Measurements from ENCODE around the gene SEMA3B.

SEMA3B gene

DNA sequence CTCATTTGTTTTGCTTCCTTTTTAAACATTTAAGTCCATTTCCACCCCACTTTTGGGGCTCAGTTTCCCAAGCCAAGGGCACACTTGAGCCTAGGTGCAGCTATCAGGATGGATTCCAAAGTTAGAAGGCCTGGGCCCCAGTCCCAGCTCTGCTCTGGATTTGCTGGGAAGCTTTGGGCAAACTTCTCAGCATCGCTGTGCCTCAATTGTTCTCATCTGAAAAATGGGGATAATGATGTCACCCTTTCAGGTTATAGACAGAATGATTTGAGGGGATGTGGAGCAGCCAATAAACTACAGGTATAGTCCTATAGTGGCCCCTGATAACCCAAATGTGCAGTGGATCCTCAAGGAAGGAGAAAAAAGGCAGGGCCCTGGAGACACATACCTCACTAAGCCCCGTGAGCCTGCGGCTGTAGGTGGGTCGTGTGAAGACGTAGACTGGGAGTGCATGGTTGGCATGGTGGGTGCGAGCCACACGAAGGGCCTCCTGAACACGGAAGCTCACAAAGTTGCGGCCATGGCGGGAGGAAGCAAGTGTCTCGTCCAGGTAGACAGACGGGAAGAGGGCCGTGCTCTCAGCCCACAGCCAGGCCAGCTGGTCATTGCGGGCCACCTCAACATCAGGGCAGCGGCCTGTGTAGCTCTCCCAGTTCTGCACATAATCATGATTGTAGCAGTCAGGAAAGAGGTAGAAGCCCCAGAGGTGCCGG lies 50.4 kb downstream of the SEMA3B start:
- ATAC-seq, result no peak

DNA sequence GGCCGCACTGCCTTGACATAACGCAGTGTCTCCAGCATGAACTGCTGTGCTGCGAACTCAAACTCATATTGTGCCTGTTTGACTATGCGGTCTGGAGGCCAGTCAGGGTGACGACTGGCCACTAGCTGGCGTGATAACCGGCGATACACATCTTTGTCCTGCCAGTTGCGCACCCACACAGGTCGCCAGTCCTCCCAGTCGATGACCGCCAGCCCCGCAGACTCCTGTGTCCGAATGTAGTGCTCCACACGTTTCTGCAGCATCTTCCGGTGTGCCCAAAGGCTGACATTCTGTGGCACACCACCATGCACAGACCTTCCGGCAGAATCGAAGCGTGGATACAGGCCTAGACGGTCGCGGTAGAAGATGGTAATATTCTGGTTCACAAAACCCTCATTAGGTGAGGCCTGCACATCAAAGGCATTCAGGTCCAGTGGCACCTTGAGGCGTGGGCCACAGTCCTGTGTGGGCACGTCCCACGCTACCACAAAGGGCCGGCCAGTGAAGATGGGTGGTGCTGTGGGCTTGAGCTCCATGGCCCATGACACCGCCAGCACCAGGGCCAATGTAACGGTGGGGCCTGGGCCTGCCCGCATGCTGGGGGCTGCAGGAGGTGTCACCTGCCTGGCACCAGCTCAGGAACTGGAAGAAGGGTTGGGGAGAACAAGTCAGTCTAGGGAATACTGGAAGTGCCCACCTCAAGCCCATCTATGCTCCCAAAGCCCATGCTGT lies 51.1 kb downstream of the SEMA3B start:
- no peak for ATAC-seq

DNA sequence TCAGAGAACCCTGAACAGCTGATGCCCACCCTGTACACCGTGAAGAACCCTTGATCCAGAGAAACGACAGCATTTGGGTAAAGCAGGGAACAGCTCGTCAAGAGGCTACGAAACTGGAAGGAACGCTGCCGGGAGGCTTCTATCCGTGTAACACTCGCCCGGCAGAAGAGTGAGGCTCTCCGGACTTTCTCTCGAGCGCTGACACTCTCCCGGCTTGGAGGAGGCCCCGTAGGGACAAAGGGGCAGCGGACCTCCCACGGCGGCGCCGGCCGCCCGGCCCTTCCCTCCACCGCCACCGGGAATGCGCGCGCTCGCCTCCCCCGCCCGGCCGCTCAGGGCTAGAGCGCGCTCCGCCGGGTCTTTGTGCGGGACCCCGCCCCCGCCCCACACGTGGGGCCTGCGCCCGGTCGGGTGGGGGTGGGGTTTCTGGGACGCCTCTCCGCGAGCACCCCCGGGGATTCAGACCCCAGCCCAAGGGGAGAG lies 51.9 kb downstream of the SEMA3B start:
- peak; percentile 52 to 59 for ATAC-seq

DNA sequence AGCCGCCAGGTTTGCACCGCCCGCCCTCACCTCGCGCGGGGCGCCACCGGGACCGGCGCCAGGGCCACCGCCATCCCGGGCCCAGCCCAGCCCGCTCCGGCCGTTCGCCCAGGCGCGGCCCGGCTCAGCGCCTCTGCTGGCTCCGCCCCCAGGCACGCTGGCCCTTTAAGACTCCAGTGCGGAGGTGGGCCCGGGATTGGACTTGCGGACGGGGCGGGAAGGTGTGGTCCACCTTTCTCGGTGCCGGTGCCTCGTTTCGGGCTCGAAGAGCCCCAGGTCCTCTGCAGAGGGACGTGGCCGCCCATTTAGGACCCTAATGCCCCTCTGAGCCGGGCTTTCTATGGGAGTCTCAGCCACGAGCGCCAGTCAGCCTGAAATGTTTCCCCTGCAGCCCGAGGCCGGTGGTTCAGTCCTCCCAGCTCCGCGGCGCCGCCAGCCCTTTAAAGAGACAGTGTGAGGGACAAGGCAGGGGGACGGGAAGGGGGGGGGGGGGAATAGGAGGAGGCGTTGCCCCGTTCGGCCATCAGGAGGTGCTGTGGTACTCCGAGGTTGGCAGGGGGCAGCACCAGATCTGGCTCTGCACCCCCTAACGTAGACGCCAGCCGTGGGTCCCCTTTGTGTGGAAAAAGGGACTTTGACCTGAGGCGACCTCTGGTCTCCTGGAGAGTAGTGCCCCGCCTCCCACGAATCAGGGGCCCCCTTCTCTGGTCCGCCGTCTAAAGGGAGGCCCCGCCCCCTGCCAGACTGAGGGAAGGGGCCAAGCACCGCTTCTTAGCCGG lies 52.6 kb downstream of the SEMA3B start:
- ATAC-seq, result peak; percentile 80 to 81

- no peak for ATAC-seq
Observed at GRCh38 chr3:50322115-50322385, 53.1 kb downstream of the SEMA3B start.

GRCh38 chr3:50322386-50323091 lies 53.6 kb downstream of the SEMA3B start, which contains the start of gene HYAL2:
TSS of gene HYAL2 (minus strand) at chr3:50322745. CDS start at chr3:50320489, 2,256 bp downstream.
- no peak for ATAC-seq

DNA sequence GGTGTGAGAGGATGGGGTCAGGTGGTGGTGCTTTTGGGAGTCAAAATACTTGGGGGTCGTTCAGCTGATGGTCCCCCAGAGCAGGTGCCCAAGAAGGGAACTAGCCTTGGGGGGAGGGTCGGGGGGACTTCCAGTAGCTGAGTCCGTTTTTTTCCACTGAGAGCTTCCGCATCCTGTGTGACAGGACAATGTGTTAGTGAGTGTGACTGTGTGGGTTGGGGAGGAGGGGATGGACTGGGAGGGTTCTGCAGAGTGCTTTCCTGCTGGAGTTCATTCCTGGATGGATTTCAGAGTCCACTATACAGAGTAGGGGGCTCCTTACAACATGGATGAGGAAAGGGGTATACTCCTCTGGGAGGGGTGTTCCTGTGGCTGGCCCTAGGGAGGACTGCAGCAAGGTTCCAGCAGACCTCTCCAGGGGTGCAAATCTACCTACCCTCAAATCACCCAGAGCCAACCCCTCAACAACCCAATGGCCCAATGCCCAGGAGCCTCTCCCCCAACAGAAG lies 54.2 kb downstream of the SEMA3B start:
- ATAC-seq, result no peak

GRCh38 chr3:50323614-50324199 lies 54.8 kb downstream of the SEMA3B start:
- ATAC-seq, result no peak

- peak in 1 of 2 donors; percentile 21 for ATAC-seq
Observed at GRCh38 chr3:50324351-50325112, 55.6 kb downstream of the SEMA3B start.

DNA sequence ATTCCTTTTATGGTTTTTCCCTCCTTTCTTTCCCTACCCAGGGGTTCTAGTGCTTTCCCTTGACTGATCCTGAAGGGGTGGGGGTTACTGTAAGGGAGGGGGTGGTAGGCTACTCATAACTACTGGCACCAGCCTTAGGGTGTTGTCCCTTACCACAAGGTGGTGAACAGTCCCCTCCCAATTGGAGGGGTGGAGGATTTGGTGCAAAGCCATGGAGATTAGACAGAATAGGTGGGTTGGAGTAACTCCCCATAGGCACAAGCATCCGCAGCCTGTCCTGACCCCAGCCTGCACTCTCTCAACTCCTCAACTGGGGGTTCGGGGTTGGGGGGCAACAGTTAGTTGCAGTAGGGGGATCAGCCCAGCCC lies 56.1 kb downstream of the SEMA3B start:
- no peak for ATAC-seq

- ATAC-seq, result no peak
Observed at GRCh38 chr3:50325497-50326181, 56.7 kb downstream of the SEMA3B start.

DNA sequence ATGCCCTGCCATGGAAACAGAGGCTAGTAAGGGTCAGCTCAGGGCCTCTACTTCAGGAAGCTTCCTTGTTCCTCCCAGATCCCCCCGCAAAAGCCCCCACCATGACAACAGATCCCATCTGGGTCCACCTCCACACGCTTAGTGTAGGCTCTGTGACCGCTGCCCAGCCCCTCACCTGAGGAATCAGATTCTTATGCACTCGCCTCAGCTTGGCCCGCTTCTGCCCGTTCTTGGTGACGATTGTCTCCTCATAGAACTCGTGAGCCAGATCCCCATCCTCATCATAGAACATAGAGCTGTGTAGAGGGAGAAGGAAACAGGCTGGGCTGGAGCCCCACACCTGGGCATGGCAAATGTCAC lies 57.2 kb downstream of the SEMA3B start:
- ATAC-seq, result no peak

DNA sequence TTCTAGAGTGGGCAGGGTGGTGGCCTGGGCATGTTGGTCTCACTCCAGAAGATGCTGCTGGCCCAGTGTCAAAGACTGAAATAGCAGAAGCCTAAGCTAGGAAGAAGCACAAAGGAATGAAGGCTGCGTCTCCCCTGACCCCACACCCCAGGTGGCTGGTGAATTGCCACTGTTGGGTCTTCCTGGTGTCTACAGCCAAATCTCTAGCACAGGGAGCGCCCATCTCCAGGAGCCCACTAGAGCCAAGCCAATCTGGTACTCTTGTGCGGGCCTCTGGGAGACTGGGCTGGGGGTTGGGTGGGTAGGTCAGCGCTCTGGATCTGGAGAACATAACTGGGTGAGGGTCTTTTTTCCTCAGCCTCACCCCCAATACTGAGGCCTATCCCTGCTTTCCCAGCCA lies 58.2 kb downstream of the SEMA3B start:
- no peak for ATAC-seq

All from activated CD4-positive, CD25-positive, alpha-beta regulatory T cell treated with anti-CD3 and anti-CD28 coated beads, Interleukin-2, amount 50 U/mL, for 24 hours (primary cell).